Peyer's patch (tissue), 4 donors: Measurements from ENCODE around the gene MED9. TPM values are rescaled to one million over a fixed set of nuclear protein-coding genes. Genes with fewer than 3 reads are reported as not detected.
A peak's percentile ranks its signal among the peaks of the same experiment; 100 is the strongest.

ENCODE experiments used
- DNase-seq, 3 donors: peaks; one replicate each; pipeline ENCODE4 v3.0.0-alpha.2; 2017 to 2019
- H3K27ac ChIP-seq, 4 donors: fragments of 200-600 bp; sonication (generic); one replicate each; pipeline ENCODE4 v1.5.1; 2016 to 2019
- H3K27me3 ChIP-seq, 2 donors: fragments of 200-600 bp; sonication (generic); one replicate each; pipeline ENCODE4 v1.5.1; 2019
- H3K36me3 ChIP-seq, 3 donors: fragments of 200-600 bp; sonication (generic); one replicate each; pipeline ENCODE4 v1.5.1; 2016 to 2019
- H3K4me1 ChIP-seq, 4 donors: fragments of 200-600 bp; sonication (generic); one replicate each; pipeline ENCODE4 v1.5.1; 2016 to 2019
- H3K4me3 ChIP-seq, 4 donors: fragments of 200-600 bp; sonication (generic); 1 replicate in 3 of 4; 2 replicates in 1 of 4; pipeline ENCODE4 v1.5.1; 2016 to 2019; ENCODE audit warnings: mild to moderate bottlenecking in 1 of 4
- H3K9me3 ChIP-seq, 4 donors: fragments of 200-600 bp; sonication (generic); one replicate each; pipeline ENCODE4 v1.5.1; 2016 to 2019; ENCODE audit warnings: mild to moderate bottlenecking in 1 of 4
- CTCF ChIP-seq, 6 experiments: fragments of 450-650 bp in 4 of 6; fragments of 200-600 bp in 2 of 6; sonication (generic) in 1 of 6; IDR thresholded peaks; one replicate each; pipeline ENCODE4 v1.5.1; 2017 to 2019; ENCODE audit warnings: antibody characterized with exemption in 6 of 6, mild to moderate bottlenecking in 3 of 6, moderate library complexity in 1 of 6
- POLR2A ChIP-seq, 2 donors: fragments of 450-650 bp; IDR thresholded peaks; one replicate each; pipeline ENCODE4 v1.5.1; 2017; ENCODE audit warnings: antibody characterized with exemption in 2 of 2, mild to moderate bottlenecking in 2 of 2, moderate library complexity in 2 of 2
- total RNA-seq, 4 donors: library from RNA; depleted of rRNA; stranded (reverse); fragments of >200 nt; gene quantifications; one replicate each; pipeline ENCODE4 v1.1.0, GENCODE V29; 2016

MED9 gene
- total RNA-seq, 4 donors from 2014 or later: 8.3 to 42.4 (median 19.4) TPM

DNA sequence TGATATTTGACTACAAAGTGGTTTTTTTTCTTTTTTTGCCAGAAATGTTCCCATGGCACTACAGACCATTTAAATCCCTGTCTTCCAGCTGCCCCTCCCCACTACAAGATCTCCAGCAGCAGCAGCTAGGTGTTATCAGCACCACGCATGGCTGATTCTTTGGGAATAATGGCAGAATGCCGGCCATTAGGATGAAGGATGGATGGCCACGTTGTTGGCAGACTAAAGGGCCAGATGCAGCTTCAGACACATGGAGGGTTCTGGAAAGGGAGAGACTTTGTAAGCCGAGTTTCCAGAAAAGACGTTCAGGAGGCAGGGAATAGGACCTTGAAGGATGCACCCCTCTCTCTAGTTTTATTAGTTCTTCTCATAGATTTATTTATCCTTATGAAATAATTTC, 10.3 kb upstream of the MED9 start:
- DNase-seq: no peak
- no peak overlapping the region for H3K27ac ChIP-seq
- TF ChIP-seq CTCF (IDR thresholded peaks at IDR 0.05): no peak
- no peaks in the 10 kb centered on the region for H3K9me3 ChIP-seq
- peaks cover 0 to 7% (median 0%) of the 10 kb centered on the region in 4 donors for H3K4me1 ChIP-seq
- H3K36me3 ChIP-seq: no peaks in the 10 kb centered on the region
- no peaks in the 10 kb centered on the region for H3K27me3 ChIP-seq
- H3K4me3 ChIP-seq: no peak overlapping the region

DNA sequence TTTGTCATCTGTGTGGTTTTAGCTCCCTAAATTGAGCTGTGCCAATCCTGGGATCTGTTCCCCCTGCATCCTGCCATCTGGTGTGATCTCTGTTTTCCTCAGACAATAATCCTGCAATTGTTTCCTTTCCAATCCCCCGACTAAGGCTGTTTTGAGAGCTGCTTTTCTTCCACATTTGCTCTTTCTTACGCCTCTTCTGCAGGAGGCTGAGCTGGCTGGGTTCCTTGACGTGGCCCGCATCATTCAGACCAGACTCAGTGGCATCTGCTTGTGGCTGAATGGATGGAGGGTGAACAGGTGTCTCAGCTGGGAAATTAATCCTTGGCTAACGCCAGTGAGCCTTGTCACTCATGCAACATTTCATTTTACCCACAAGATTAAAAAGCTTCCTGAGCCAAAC, 9.8 kb upstream of the MED9 start:
- Histone ChIP-seq H3K4me1 (peaks cover 0 to 7% (median 0%) of the 10 kb centered on the region in 4 donors), H3K36me3 (no peaks in the 10 kb centered on the region), H3K9me3 (no peaks in the 10 kb centered on the region), H3K27me3 (no peaks in the 10 kb centered on the region), H3K27ac (no peak overlapping the region), H3K4me3 (no peak overlapping the region)
- DNase-seq: no peak
- TF ChIP-seq POLR2A (IDR thresholded peaks at IDR 0.05) (no peak), CTCF (IDR thresholded peaks at IDR 0.05) (no peak)

DNA sequence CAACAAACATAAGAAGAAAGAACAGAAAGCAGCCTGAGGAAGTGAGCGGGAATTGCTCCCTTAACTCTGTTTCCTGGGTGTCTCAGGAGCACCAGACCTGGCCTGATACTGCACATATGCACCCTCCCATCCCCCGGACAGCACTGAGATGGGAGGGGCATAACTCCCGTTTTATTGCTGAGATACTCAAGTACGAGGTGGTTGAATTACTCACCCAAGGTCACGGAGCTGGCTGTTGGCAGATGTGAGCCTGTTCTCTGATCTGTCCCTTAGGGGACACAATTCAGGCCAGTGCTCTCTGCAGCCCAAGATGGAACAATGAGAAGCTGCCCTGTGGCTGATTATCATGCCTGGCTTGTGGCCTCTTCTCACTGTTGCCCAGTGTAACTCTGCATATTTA, 9.1 kb upstream of the MED9 start:
- Histone ChIP-seq H3K27me3 (no peaks in the 10 kb centered on the region), H3K36me3 (no peaks in the 10 kb centered on the region), H3K9me3 (no peaks in the 10 kb centered on the region), H3K27ac (peak overlapping the region in 1 of 4 donors; percentile 30), H3K4me3 (no peak overlapping the region), H3K4me1 (peaks cover 0 to 7% (median 0%) of the 10 kb centered on the region in 4 donors)
- TF ChIP-seq POLR2A (IDR thresholded peaks at IDR 0.05) (no peak), CTCF (IDR thresholded peaks at IDR 0.05) (no peak)
- peak in 2 of 3 donors; percentile 68 to 76 for DNase-seq

DNA sequence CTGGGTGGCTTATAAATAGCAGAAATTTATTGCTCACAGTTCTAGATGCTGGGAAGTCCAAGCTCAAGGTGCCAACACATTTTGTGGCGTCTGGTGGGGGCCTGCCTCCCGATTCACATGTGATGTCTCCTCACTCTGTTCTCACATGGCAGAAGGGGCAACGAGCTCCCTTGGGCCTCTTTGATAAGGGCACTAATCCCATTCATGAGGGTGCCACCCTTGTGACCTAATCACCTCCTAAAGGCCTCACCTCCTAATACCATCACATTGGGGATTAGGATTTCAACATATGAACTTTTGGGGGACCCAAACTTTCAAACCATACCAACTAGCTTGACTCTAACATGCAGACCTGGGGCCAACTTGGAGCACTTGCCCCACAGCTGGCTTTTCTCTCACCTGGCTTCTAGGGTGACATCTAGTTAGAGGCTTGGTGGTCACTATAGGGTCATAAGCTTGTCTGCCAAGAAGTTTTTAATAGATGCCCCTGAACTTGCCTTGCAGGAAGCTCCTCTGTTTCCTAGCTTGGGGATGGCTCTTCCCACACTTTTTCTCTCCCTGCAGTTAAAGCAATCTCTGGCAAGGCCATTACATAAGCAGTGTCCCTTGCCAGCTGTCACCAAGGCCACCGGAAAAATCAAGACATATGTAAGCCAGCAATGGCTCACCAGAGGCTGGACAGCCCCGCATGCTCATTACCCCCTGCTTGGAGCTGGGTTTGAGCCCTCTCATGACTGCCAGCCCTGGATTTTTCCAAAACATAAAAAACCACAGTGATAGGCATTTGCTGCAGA, 8.4 kb upstream of the MED9 start:
- no peak for DNase-seq
- peaks cover 0 to 7% (median 0%) of the 10 kb centered on the region in 4 donors for H3K4me1 ChIP-seq
- H3K27me3 ChIP-seq: no peaks in the 10 kb centered on the region
- H3K27ac ChIP-seq: peak overlapping the region in 1 of 4 donors; percentile 30
- no peaks in the 10 kb centered on the region for H3K36me3 ChIP-seq
- TF ChIP-seq POLR2A (IDR thresholded peaks at IDR 0.05): no peak
- TF ChIP-seq CTCF (IDR thresholded peaks at IDR 0.05): no peak
- no peak overlapping the region for H3K4me3 ChIP-seq
- H3K9me3 ChIP-seq: no peaks in the 10 kb centered on the region

DNA sequence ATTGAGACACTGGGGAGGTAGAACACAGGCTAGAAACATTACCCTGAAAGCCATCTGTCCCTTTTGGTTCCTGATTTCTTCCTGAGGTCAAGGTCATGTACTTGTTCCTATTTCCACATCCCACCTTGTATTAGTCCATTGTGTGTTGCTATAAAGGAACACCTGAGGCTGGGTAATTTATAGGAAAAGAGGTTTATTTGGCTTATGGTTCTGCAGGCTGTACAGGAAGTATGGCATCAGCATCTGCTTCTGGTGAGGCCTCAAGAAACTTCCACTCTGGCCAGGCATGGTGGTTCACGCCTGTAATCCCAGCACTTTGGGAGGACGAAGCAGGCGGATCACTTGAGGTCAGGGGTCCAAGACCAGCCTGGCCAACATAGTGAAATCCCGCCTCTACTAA, 7.4 kb upstream of the MED9 start:
- Histone ChIP-seq H3K4me3 (no peak overlapping the region), H3K4me1 (peaks cover 0 to 7% (median 0%) of the 10 kb centered on the region in 4 donors), H3K9me3 (no peaks in the 10 kb centered on the region), H3K27me3 (no peaks in the 10 kb centered on the region), H3K36me3 (no peaks in the 10 kb centered on the region), H3K27ac (no peak overlapping the region)
- no peak for DNase-seq
- TF ChIP-seq POLR2A (IDR thresholded peaks at IDR 0.05) (no peak), CTCF (IDR thresholded peaks at IDR 0.05) (no peak)
